Stimulated activated CD4-positive, alpha-beta T cell treated with anti-CD3 and anti-CD28 coated beads, Interleukin-15, amount 100 ng/mL, for 1 hour (primary cell): Measurements from ENCODE around the gene SLCO6A1.
"Not testable (repeated sequence)": the region's sequence is repeated elsewhere in the genome, so short reads cannot be mapped to it uniquely, and the experiment has no call there.

ENCODE experiments used
- DNase-seq, 2 donors: peaks; one replicate each; pipeline ENCODE4 v3.0.0-alpha.2; 2020; ENCODE audit warnings: low read depth in 1 of 2, low spot score in 1 of 2

SLCO6A1 gene

GRCh38 chr5:102498271-102499034 lies at the start of gene SLCO6A1:
Gene SLCO6A1 (minus strand): TSS chr5:102499001. CDS start chr5:102498844, 157 bp downstream.
- no peak for DNase-seq

- no peak for DNase-seq
Observed at GRCh38 chr5:102547141-102548035, 48.6 kb upstream of the SLCO6A1 start.

- no peak for DNase-seq
Observed at GRCh38 chr5:102545175-102545574, 46.4 kb upstream of the SLCO6A1 start.

GRCh38 chr5:102542057-102542456 lies 43.3 kb upstream of the SLCO6A1 start:
- no peak for DNase-seq

- no peak for DNase-seq
Observed at GRCh38 chr5:102539996-102540728, 41.4 kb upstream of the SLCO6A1 start.

GRCh38 chr5:102539562-102539961 lies 40.8 kb upstream of the SLCO6A1 start:
- no peak for DNase-seq

GRCh38 chr5:102537011-102537410 lies 38.2 kb upstream of the SLCO6A1 start:
- DNase-seq: no peak

GRCh38 chr5:102536323-102536928 lies 37.6 kb upstream of the SLCO6A1 start:
- DNase-seq: no peak

- DNase-seq: no peak
Observed at GRCh38 chr5:102532123-102532522, 33.3 kb upstream of the SLCO6A1 start.

GRCh38 chr5:102531506-102531905 lies 32.7 kb upstream of the SLCO6A1 start:
- DNase-seq: no peak

- DNase-seq: no peak
Observed at GRCh38 chr5:102529447-102529846, 30.6 kb upstream of the SLCO6A1 start.

- DNase-seq: no peak
Observed at GRCh38 chr5:102529031-102529430, 30.2 kb upstream of the SLCO6A1 start.

GRCh38 chr5:102528600-102528999 lies 29.8 kb upstream of the SLCO6A1 start:
- no peak for DNase-seq

GRCh38 chr5:102527547-102527946 lies 28.7 kb upstream of the SLCO6A1 start:
- no peak for DNase-seq

- no peak for DNase-seq
Observed at GRCh38 chr5:102523541-102524175, 24.9 kb upstream of the SLCO6A1 start.

GRCh38 chr5:102511666-102512065 lies 12.9 kb upstream of the SLCO6A1 start:
- DNase-seq: no peak

GRCh38 chr5:102491261-102491914 lies 7.4 kb downstream of the SLCO6A1 start:
- DNase-seq: not testable (repeated sequence)

- no peak for DNase-seq
Observed at GRCh38 chr5:102483736-102484135, 15.1 kb downstream of the SLCO6A1 start.

- no peak for DNase-seq
Observed at GRCh38 chr5:102481054-102481715, 17.6 kb downstream of the SLCO6A1 start.

- no peak for DNase-seq
Observed at GRCh38 chr5:102453716-102454115, 45.1 kb downstream of the SLCO6A1 start.
